ENCODE results near the gene WARS2.

Gene WARS2

DNA sequence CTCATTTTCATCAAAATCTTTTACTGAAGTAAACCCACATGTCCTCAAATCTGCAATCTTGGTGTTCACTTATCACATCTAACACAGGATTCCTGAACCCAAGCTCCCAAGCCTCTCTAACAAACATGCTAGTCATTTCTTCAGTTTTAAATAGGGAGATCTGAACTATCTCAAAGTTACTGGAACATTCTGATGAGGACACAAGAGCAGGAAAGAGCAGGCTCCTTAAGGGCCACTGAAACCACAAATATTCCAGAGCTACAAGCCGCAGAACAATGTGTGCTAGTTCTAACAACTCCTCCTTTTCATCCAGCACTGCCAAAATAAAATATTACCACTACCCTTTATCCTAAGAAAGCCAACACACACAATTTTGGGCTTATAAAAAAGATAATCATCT lies 38.9 kb downstream of the WARS2 start:
- Histone ChIP-seq H4K20me1 (ENCODE audit: insufficient read depth, low read length) (no peaks in the 10 kb centered on the region), H3K4me1 (ENCODE audit: insufficient read depth, low read length, severe bottlenecking) (no peaks in the 10 kb centered on the region), H3K27me3 (ENCODE audit: insufficient read depth, low read length) (no peaks in the 10 kb centered on the region), H3K27ac (ENCODE audit: low read depth, low read length, poor library complexity, severe bottlenecking) (no peak overlapping the region), H3K4me3 (ENCODE audit: low read depth, low read length, poor library complexity, severe bottlenecking) (no peak overlapping the region), H3K9me3 (ENCODE audit: low read length) (no peaks in the 10 kb centered on the region), H3K9ac (ENCODE audit: low read length) (no peak overlapping the region), H3K9me2 (ENCODE audit: low read depth, low read length) (no peaks in the 10 kb centered on the region), H3F3A (ENCODE audit: insufficient read depth, low read length) (no peaks in the 10 kb centered on the region), H3K4me2 (ENCODE audit: low read length) (no peak overlapping the region), H2AFZ (ENCODE audit: low read length) (no peak overlapping the region), H3K36me3 (ENCODE audit: insufficient read depth, low read length) (no peaks in the 10 kb centered on the region), H3K79me2 (ENCODE audit: insufficient read depth, low read length) (no peaks in the 10 kb centered on the region)
- TF ChIP-seq EZH2 (IDR thresholded peaks at IDR 0.05; ENCODE audit: borderline replicate concordance, low read length): no peak
- TF ChIP-seq CTCF (IDR thresholded peaks at IDR 0.05; ENCODE audit: low read length): no peak

DNA sequence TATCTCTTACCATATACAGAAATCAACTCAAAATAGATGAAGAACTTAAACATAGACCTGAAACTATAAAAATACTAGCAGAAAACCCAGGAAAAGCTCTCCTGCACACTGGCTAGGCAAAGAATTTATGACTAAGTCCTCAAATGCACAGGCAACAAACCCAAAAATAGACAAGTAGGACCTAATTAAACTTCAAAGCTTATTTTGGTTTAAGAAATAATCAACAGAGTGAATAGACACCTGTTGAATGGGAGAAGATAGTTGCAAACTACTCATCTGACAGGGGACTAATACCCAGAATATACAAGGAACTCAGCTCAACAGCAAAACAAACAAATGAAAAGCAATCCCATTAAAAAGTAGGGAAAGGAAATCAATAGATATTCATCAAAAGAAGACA lies 40.7 kb downstream of the WARS2 start:
- Histone ChIP-seq H3K9ac (ENCODE audit: low read length) (no peak overlapping the region), H2AFZ (ENCODE audit: low read length) (no peak overlapping the region), H3K27me3 (ENCODE audit: insufficient read depth, low read length) (no peaks in the 10 kb centered on the region), H3K27ac (ENCODE audit: low read depth, low read length, poor library complexity, severe bottlenecking) (no peak overlapping the region), H3K4me1 (ENCODE audit: insufficient read depth, low read length, severe bottlenecking) (no peaks in the 10 kb centered on the region), H3K4me2 (ENCODE audit: low read length) (no peak overlapping the region), H3K9me3 (ENCODE audit: low read length) (no peaks in the 10 kb centered on the region), H4K20me1 (ENCODE audit: insufficient read depth, low read length) (no peaks in the 10 kb centered on the region), H3K4me3 (ENCODE audit: low read depth, low read length, poor library complexity, severe bottlenecking) (no peak overlapping the region), H3K79me2 (ENCODE audit: insufficient read depth, low read length) (no peaks in the 10 kb centered on the region), H3K36me3 (ENCODE audit: insufficient read depth, low read length) (no peaks in the 10 kb centered on the region), H3K9me2 (ENCODE audit: low read depth, low read length) (no peaks in the 10 kb centered on the region), H3F3A (ENCODE audit: insufficient read depth, low read length) (no peaks in the 10 kb centered on the region)
- TF ChIP-seq EZH2 (IDR thresholded peaks at IDR 0.05; ENCODE audit: borderline replicate concordance, low read length) (no peak), CTCF (IDR thresholded peaks at IDR 0.05; ENCODE audit: low read length) (no peak)

- H3K79me2 ChIP-seq (ENCODE audit: insufficient read depth, low read length): no peaks in the 10 kb centered on the region
- no peaks in the 10 kb centered on the region for H3K27me3 ChIP-seq (ENCODE audit: insufficient read depth, low read length)
- H3K9ac ChIP-seq (ENCODE audit: low read length): no peak overlapping the region
- H3F3A ChIP-seq (ENCODE audit: insufficient read depth, low read length): no peaks in the 10 kb centered on the region
- H3K4me2 ChIP-seq (ENCODE audit: low read length): no peak overlapping the region
- no peak for TF ChIP-seq EZH2 (IDR thresholded peaks at IDR 0.05; ENCODE audit: borderline replicate concordance, low read length)
- no peak for TF ChIP-seq CTCF (IDR thresholded peaks at IDR 0.05; ENCODE audit: low read length)
- no peak overlapping the region for H3K27ac ChIP-seq (ENCODE audit: low read depth, low read length, poor library complexity, severe bottlenecking)
- no peaks in the 10 kb centered on the region for H3K9me2 ChIP-seq (ENCODE audit: low read depth, low read length)
- H3K9me3 ChIP-seq (ENCODE audit: low read length): no peaks in the 10 kb centered on the region
- H3K36me3 ChIP-seq (ENCODE audit: insufficient read depth, low read length): no peaks in the 10 kb centered on the region
- H4K20me1 ChIP-seq (ENCODE audit: insufficient read depth, low read length): no peaks in the 10 kb centered on the region
- H2AFZ ChIP-seq (ENCODE audit: low read length): no peak overlapping the region
- no peaks in the 10 kb centered on the region for H3K4me1 ChIP-seq (ENCODE audit: insufficient read depth, low read length, severe bottlenecking)
- no peak overlapping the region for H3K4me3 ChIP-seq (ENCODE audit: low read depth, low read length, poor library complexity, severe bottlenecking)
Observed at GRCh38 chr1:119097380-119097779, 43.1 kb downstream of the WARS2 start.

Data from OCI-LY1 (cell line).